GM12878 (cell line): Measurements from ENCODE around the gene PLEKHO1. TPM values are rescaled to one million over a fixed set of nuclear protein-coding genes. Genes with fewer than 3 reads are reported as not detected.

ENCODE experiments used
- BMI1 ChIP-seq: fragments of 450-650 bp; IDR thresholded peaks from 2 replicates; pipeline ENCODE4 v1.6.1; 2016; ENCODE audit warnings: mild to moderate bottlenecking, moderate library complexity, borderline replicate concordance
- NR2C1 ChIP-seq: fragments of 450-650 bp; IDR thresholded peaks from 2 replicates; pipeline ENCODE4 v1.6.1; 2017; ENCODE audit warnings: antibody characterized with exemption, mild to moderate bottlenecking, moderate library complexity
- USF1 ChIP-seq: IDR thresholded peaks from 2 replicates; pipeline ENCODE4 v1.6.1; 2011; ENCODE audit warnings: borderline replicate concordance, low read depth, mild to moderate bottlenecking, moderate library complexity, mixed read lengths, low read length; ENCODE audit not compliant: insufficient read depth; ENCODE audit errors: extremely low read length
- YBX1 ChIP-seq: fragments of 450-650 bp; IDR thresholded peaks from 2 replicates; pipeline ENCODE4 v1.6.1; 2016; ENCODE audit warnings: antibody characterized with exemption
- ZZZ3 ChIP-seq: IDR thresholded peaks from 2 replicates; pipeline ENCODE4 v1.6.1; 2011; ENCODE audit warnings: low read depth; ENCODE audit not compliant: control insufficient read depth, insufficient read length
- polyA plus RNA-seq, 11 experiments: library from polyadenylated mRNA; depleted of rRNA in 4 of 11; unstranded in 6 of 11; stranded (reverse) in 5 of 11; fragments of >200 nt; fragmentation: Nextera tagmentation in 4 of 11; fragmentation: Illumina TruSeq in 1 of 11; extraction: Ambion mirVana in 4 of 11; extraction: Trizol in 1 of 11; gene quantifications; 1 replicate in 1 of 11; 2 replicates in 10 of 11; pipeline versions ENCODE4 v1.2.1 to v1.2.3, GENCODE V29; 2011 to 2016; ENCODE audit warnings: inconsistent platforms in 2 of 11, missing spikeins in 2 of 11, low read depth in 1 of 11
- total RNA-seq, 4 experiments: library from RNA; depleted of rRNA in 3 of 4; stranded (reverse); fragments of >200 nt in 3 of 4; fragmentation: Illumina TruSeq in 1 of 4; extraction: Trizol in 1 of 4; gene quantifications; 2 replicates each; pipeline versions ENCODE4 v1.2.1 to v1.2.3, GENCODE V29; 2013 to 2021
- TF ChIP-seq, protein P1 (sequence below): IDR thresholded peaks from 2 replicates; pipeline ENCODE4 v1.6.1; 2012; ENCODE audit warnings: mild to moderate bottlenecking, low read depth, low read length
- TF ChIP-seq, protein P2 (sequence below): fragments of 150-350 bp; IDR thresholded peaks from 2 replicates; pipeline ENCODE4 v1.6.1; 2016; ENCODE audit warnings: low read depth, low read length

The PLEKHO1 gene
- total and polyA plus RNA-seq, 10 of the 15 experiments (the other 5 are each of a cell fraction or from before 2014, with no cell fraction given): 5.3 to 184 (median 88.8) TPM

- TF ChIP-seq, protein P1, sequence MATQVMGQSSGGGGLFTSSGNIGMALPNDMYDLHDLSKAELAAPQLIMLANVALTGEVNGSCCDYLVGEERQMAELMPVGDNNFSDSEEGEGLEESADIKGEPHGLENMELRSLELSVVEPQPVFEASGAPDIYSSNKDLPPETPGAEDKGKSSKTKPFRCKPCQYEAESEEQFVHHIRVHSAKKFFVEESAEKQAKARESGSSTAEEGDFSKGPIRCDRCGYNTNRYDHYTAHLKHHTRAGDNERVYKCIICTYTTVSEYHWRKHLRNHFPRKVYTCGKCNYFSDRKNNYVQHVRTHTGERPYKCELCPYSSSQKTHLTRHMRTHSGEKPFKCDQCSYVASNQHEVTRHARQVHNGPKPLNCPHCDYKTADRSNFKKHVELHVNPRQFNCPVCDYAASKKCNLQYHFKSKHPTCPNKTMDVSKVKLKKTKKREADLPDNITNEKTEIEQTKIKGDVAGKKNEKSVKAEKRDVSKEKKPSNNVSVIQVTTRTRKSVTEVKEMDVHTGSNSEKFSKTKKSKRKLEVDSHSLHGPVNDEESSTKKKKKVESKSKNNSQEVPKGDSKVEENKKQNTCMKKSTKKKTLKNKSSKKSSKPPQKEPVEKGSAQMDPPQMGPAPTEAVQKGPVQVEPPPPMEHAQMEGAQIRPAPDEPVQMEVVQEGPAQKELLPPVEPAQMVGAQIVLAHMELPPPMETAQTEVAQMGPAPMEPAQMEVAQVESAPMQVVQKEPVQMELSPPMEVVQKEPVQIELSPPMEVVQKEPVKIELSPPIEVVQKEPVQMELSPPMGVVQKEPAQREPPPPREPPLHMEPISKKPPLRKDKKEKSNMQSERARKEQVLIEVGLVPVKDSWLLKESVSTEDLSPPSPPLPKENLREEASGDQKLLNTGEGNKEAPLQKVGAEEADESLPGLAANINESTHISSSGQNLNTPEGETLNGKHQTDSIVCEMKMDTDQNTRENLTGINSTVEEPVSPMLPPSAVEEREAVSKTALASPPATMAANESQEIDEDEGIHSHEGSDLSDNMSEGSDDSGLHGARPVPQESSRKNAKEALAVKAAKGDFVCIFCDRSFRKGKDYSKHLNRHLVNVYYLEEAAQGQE: no peak
- no peak for TF ChIP-seq USF1
- TF ChIP-seq BMI1: no peak
- TF ChIP-seq, protein P2, sequence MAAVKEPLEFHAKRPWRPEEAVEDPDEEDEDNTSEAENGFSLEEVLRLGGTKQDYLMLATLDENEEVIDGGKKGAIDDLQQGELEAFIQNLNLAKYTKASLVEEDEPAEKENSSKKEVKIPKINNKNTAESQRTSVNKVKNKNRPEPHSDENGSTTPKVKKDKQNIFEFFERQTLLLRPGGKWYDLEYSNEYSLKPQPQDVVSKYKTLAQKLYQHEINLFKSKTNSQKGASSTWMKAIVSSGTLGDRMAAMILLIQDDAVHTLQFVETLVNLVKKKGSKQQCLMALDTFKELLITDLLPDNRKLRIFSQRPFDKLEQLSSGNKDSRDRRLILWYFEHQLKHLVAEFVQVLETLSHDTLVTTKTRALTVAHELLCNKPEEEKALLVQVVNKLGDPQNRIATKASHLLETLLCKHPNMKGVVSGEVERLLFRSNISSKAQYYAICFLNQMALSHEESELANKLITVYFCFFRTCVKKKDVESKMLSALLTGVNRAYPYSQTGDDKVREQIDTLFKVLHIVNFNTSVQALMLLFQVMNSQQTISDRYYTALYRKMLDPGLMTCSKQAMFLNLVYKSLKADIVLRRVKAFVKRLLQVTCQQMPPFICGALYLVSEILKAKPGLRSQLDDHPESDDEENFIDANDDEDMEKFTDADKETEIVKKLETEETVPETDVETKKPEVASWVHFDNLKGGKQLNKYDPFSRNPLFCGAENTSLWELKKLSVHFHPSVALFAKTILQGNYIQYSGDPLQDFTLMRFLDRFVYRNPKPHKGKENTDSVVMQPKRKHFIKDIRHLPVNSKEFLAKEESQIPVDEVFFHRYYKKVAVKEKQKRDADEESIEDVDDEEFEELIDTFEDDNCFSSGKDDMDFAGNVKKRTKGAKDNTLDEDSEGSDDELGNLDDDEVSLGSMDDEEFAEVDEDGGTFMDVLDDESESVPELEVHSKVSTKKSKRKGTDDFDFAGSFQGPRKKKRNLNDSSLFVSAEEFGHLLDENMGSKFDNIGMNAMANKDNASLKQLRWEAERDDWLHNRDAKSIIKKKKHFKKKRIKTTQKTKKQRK: no peak
- TF ChIP-seq YBX1: no peak
- TF ChIP-seq NR2C1: no peak
- TF ChIP-seq ZZZ3: no peak
Observed at GRCh38 chr1:150149271-150150132, at the start of gene PLEKHO1 (continued).
